MM.1S (cell line): ENCODE data around the gene EIF6.

Source experiments
- CTCF ChIP-seq: fragments of 300-600 bp; sonication (generic); IDR thresholded peaks from 2 replicates; pipeline ENCODE4 v1.5.1; 2016; ENCODE audit warnings: antibody characterized with exemption, low read length, mixed read lengths
- EZH2 ChIP-seq: fragments of 300-600 bp; sonication (generic); optimal IDR thresholded peaks from 2 replicates; pipeline ENCODE3; 2017; ENCODE audit warnings: low read depth, mild to moderate bottlenecking, antibody characterized with exemption, low read length, mixed read lengths

GRCh38 chr20:35290186-35290886, 5.8 kb upstream of the EIF6 start:
- TF ChIP-seq CTCF = no peak
- no peak for TF ChIP-seq EZH2
